COLO829 (cell line): ENCODE measurements around the gene MRAP.

Source experiments
- DNase-seq: peaks from one replicate; pipeline ENCODE4 v3.0.0; 2012; ENCODE audit warnings: low spot score

MRAP gene

GRCh38 chr21:32349333-32349944 lies 50.8 kb downstream of the MRAP start:
- no peak for DNase-seq

DNA sequence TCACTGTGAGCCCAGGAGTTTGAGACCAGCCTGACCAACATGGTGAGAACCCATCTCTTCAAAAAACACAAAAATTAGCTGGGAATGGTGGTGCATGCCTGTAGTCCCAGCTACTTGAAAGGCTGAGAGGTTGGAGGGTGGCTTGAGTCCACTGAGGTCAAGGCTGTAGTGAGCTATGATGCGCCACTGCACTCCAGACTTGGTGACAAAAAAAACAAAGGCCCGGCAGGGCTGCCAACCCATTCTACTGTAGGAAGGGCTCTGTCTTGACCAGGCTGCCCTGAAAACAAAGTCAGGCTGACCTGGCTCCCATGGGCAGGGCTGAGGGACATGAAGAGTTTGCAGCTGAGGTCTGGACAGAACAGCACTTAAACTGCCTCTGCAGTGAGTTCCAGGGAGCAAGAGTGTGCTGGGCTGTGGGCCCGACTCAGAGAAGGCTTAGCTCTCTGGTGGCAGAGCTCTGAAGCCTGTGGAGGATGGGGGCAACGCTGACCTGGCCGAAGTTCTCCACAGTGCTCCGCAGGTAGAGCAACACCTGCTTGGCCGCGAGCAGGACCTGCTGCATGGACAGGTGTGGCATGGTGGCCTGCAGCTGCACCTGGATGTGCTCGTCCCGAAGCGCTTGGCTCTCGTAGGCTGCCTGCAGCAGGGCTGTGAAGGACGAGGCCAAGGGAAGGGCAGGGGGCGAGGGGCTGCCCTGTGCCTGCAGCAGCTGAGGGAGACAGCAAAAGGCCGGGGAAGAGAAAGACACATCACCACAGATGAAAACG lies 51.7 kb downstream of the MRAP start:
- DNase-seq: no peak

DNA sequence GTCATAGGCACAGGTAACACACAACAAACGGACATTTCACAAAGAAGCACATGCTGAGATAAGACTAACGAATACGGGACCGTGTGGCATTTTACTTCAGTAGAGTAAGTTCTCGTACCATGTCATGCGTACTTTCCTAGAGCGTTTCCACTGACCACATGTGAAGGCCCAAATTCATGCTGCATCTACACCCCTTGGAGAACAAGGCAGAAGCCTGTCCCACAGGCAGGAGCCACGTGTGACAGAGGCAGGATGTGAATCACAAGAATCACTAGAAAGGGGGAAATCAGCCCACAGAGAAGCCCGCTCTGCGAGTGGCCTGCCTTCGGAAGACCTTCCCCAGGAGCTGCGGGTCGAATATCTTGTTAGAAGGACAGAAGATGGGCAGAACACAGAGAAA lies 52.3 kb downstream of the MRAP start:
- no peak for DNase-seq

DNA sequence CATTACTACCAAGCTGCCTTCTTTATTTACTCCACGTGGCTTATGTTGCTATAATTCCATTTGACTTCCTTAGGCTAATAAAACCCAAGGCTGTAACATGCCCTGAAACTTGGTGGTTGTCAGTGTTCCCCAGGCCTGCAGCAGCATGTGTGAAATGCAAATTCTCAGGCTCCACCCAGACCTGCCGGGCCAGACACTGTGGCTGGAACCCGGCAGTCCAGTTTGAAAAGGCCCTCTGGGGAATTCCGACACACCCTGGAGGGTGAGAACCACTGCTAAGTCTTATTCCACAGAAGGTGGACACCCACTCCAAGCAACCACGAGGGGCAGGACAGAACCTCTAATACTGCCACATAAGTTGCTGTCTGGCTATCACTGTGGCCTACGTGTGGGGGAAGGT lies 52.8 kb downstream of the MRAP start:
- DNase-seq: no peak

GRCh38 chr21:32352526-32352925 lies 53.9 kb downstream of the MRAP start:
- no peak for DNase-seq

GRCh38 chr21:32353002-32353711 lies 54.5 kb downstream of the MRAP start:
- DNase-seq: no peak

DNA sequence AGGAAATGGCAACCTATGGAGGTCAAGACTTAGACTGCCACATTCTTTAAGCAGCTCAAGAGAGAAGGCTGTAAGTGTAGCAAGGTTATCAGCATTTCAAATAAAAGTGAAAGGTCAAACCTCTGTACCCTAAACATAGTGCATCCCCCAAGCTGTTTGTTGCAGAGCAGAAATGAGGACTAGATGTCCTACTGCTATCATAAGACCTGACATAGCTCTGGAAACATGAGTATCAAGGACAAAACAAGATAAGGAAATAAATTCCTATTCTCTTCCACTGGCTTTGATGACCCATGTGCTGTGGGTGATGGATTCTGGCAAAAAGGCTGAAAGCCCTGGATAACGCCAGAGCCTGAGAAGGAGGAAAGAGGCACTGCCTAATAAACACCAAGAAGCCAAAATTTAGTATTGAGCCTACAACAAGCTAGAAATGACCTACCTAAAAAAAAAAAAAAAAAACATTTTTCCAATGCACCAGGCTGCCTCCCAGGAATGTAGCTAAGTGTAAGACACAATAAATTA lies 58.3 kb downstream of the MRAP start:
- no peak for DNase-seq

GRCh38 chr21:32359719-32360260 lies 61.1 kb downstream of the MRAP start:
- DNase-seq: no peak

- DNase-seq: no peak
Observed at GRCh38 chr21:32360401-32360975, 61.8 kb downstream of the MRAP start.
